Hematopoietic multipotent progenitor cell treated with erythropoietin and hydrocortisone succinate and interleukin-3 and kit ligand, for 17 days (in vitro differentiated cells): Measurements from ENCODE around the gene ZNF45.
A peak's percentile ranks its signal among the peaks of the same experiment; 100 is the strongest.
"Not testable (repeated sequence)": the region's sequence is repeated elsewhere in the genome, so short reads cannot be mapped to it uniquely, and the experiment has no call there.

ENCODE experiments used
- DNase-seq: peaks from one replicate; pipeline ENCODE4 v3.0.0-alpha.2; 2015; ENCODE audit warnings: low spot score

Gene ZNF45

GRCh38 chr19:43913383-43913782 lies 21.7 kb downstream of the ZNF45 start:
- DNase-seq: no peak

GRCh38 chr19:43910884-43911283 lies 24.2 kb downstream of the ZNF45 start:
- DNase-seq: no peak

GRCh38 chr19:43908659-43909058 lies 26.4 kb downstream of the ZNF45 start:
- DNase-seq: no peak

- DNase-seq: no peak
Observed at GRCh38 chr19:43906774-43907173, 28.3 kb downstream of the ZNF45 start.

GRCh38 chr19:43905897-43906296 lies 29.2 kb downstream of the ZNF45 start:
- no peak for DNase-seq

- no peak for DNase-seq
Observed at GRCh38 chr19:43902399-43902798, 32.7 kb downstream of the ZNF45 start.

GRCh38 chr19:43901395-43902390 lies 33.4 kb downstream of the ZNF45 start:
- DNase-seq: peak; percentile 8

- DNase-seq: no peak
Observed at GRCh38 chr19:43895727-43896308, 39.3 kb downstream of the ZNF45 start.

- DNase-seq: no peak
Observed at GRCh38 chr19:43883864-43884263, 51.2 kb downstream of the ZNF45 start, which contains the start of gene ZNF404. TSS of gene ZNF404 (minus strand) at chr19:43883964.

GRCh38 chr19:43880483-43880882 lies 54.6 kb downstream of the ZNF45 start:
- DNase-seq: no peak

GRCh38 chr19:43872547-43873336 lies 62.3 kb downstream of the ZNF45 start:
- DNase-seq: no peak

- not testable (repeated sequence) for DNase-seq
Observed at GRCh38 chr19:43866923-43867322, 68.2 kb downstream of the ZNF45 start.
